GM12892 (cell line): ENCODE measurements around the gene STAC2.

Source experiments
- POLR2A ChIP-seq: IDR thresholded peaks from 2 replicates; pipeline ENCODE4 v1.6.1; 2011; ENCODE audit warnings: low read depth, low read length, control low read depth
- POLR2AphosphoS5 ChIP-seq: IDR thresholded peaks from 2 replicates; pipeline ENCODE4 v1.6.1; 2011; ENCODE audit warnings: low read depth, low read length, control low read depth
- TAF1 ChIP-seq: IDR thresholded peaks from 2 replicates; pipeline ENCODE4 v1.6.1; 2011; ENCODE audit warnings: low read depth, mild to moderate bottlenecking, control low read depth, low read length, borderline replicate concordance

DNA sequence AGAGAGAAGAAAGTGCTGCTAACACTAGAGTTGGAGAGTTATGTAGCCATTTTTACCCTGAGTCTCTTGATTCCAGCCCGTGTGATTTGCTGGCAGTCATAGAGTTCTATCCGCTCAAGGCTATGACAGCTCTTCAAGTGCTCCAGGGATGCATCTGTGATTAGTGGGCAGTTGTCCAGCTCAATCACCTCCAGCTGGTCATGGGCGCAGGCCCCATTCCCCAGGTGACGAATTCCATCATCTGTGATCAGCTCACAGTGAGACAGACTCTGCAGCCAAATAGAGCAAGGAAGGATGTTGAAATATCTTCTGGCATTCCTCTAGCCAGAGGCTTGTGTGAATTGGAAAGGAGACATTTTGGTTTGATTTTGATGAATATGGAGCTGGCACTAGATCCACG, 38.4 kb upstream of the STAC2 start:
- TF ChIP-seq POLR2A = no peak
- no peak for TF ChIP-seq TAF1
- no peak for TF ChIP-seq POLR2AphosphoS5
